ENCODE results near the gene SMIM24. TPM values are rescaled to one million over a fixed set of nuclear protein-coding genes. Genes with fewer than 3 reads are reported as not detected.

The SMIM24 gene
- total and polyA plus RNA-seq, 9 of the 15 experiments (the other 6 are each of a cell fraction or from before 2014, with no cell fraction given): 0.45 to 12.3 (median 1.4) TPM; not detected in 1

DNA sequence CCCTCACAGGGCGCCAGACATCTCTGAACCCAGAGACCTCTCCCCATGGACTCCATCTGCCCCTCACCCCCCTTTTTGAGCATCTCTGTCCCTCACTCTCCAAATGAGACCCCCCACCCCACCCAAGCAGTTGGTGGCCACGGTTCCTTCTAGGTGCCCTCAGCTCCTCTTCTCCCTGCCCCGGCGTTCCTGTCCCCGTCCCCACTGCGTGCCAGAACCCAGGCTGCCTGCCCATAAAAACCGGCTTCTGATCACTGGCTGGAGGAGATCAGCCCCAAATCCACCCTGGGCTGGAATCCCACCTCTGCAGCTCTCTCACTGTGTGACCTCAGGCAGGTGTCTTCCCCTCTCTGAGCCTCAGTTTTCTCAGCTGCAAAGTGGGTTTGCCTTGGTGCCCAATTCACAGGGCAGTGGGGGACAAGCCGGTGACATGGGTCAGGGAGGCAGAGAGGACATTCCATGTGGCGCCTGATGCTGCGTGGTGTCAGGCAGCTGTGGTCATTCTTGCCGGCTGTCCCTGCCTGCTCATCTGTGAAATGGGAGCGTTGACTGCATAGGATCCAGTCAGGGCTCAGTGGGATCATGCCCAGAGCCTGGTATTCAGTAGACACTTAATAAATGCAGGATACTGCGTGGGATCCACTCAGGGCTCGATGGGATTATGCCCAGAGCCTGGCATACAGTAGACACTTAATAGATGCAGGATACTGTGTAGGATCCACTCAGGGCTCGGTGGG, 25.5 kb downstream of the SMIM24 start:
- in situ Hi-C loops (cut with MboI): no loop called here
- peaks cover 8% of the 10 kb centered on the region for H4K20me1 ChIP-seq (replicated peaks; ENCODE audit: control insufficient read depth, insufficient read depth, low read length)
- POLR2A ChIA-PET: interaction anchor here (0.6 kb wide), 1 partner anchor 594 kb away, joined by 3 read pairs; no protein-coding TSS in a partner anchor
- DNase-seq (ENCODE audit: extremely low read depth in 1 of 4, low spot score in 3 of 4) (no peak), FAIRE-seq (no peak), ATAC-seq (no peak)
- CTCF ChIA-PET (ENCODE audit: low intra/inter-chr PET ratio): no interaction called here
- H3K27ac ChIP-seq (ENCODE audit: extremely low read depth, low read depth, low read length): no peak overlapping the region
- H3K9me3 ChIP-seq (replicated peaks; ENCODE audit: control insufficient read depth, insufficient read depth, low read depth, low read length): no peaks in the 10 kb centered on the region
- no TSS peak for BruUV-seq (replicated peaks)
- H3K4me2 ChIP-seq (ENCODE audit: insufficient read depth, low read length): no peak overlapping the region
- intact Hi-C loops (cut with micrococcal nuclease): no loop called here
- H3K79me2 ChIP-seq (ENCODE audit: control insufficient read depth, insufficient read depth, low read length): peaks cover 5% of the 10 kb centered on the region; the same call in 2 of the 3 replicates
- WGBS (ENCODE audit: insufficient coverage, low coverage, missing lambda C conversion rate): 92% methylated on average over 15 of the region's 15 CpGs
- no peak overlapping the region for H3K4me3 ChIP-seq
- H3K9me1 ChIP-seq (ENCODE audit: control insufficient read depth, insufficient read depth, low read length): no peaks in the 10 kb centered on the region
- peaks cover 97% of the 10 kb centered on the region for H3K36me3 ChIP-seq (ENCODE audit: control insufficient read depth, insufficient read depth, low read length)
- H3K9ac ChIP-seq (ENCODE audit: insufficient read depth in 1 of 2, low read depth in 2 of 2, low read length in 2 of 2): no peak overlapping the region
- H2AFZ ChIP-seq (ENCODE audit: low read depth, low read length): no peak overlapping the region
- no peaks in the 10 kb centered on the region for H3K27me3 ChIP-seq (ENCODE audit: control insufficient read depth in 2 of 2, insufficient read depth in 2 of 2, low read length in 2 of 2)
- H3K4me1 ChIP-seq (replicated peaks in 1 of 2; ENCODE audit: control insufficient read depth in 2 of 2, insufficient read depth in 2 of 2, low read length in 2 of 2): peaks cover 3 to 50% of the 10 kb centered on the region in 2 experiments; a peak in 2 of 5 replicates
- peak; percentile 85 for TF ChIP-seq BCOR (IDR thresholded peaks at IDR 0.05)
- TF ChIP-seq, protein P1, sequence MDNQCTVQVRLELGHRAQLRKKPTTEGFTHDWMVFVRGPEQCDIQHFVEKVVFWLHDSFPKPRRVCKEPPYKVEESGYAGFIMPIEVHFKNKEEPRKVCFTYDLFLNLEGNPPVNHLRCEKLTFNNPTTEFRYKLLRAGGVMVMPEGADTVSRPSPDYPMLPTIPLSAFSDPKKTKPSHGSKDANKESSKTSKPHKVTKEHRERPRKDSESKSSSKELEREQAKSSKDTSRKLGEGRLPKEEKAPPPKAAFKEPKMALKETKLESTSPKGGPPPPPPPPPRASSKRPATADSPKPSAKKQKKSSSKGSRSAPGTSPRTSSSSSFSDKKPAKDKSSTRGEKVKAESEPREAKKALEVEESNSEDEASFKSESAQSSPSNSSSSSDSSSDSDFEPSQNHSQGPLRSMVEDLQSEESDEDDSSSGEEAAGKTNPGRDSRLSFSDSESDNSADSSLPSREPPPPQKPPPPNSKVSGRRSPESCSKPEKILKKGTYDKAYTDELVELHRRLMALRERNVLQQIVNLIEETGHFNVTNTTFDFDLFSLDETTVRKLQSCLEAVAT (IDR thresholded peaks at IDR 0.05): no peak
- peak; percentile 58; the same call in 1 of the 2 replicates for TF ChIP-seq CBX1 (IDR thresholded peaks at IDR 0.05; ENCODE audit: low read depth)
- TF ChIP-seq TEAD1 (CRISPR knock-in tag; IDR thresholded peaks at IDR 0.05): no peak
- TF ChIP-seq, protein P2, sequence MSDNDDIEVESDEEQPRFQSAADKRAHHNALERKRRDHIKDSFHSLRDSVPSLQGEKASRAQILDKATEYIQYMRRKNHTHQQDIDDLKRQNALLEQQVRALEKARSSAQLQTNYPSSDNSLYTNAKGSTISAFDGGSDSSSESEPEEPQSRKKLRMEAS (CRISPR knock-in tag; IDR thresholded peaks at IDR 0.05): peak; percentile 20; the same call in 1 of the 2 replicates
- TF ChIP-seq, protein P3, sequence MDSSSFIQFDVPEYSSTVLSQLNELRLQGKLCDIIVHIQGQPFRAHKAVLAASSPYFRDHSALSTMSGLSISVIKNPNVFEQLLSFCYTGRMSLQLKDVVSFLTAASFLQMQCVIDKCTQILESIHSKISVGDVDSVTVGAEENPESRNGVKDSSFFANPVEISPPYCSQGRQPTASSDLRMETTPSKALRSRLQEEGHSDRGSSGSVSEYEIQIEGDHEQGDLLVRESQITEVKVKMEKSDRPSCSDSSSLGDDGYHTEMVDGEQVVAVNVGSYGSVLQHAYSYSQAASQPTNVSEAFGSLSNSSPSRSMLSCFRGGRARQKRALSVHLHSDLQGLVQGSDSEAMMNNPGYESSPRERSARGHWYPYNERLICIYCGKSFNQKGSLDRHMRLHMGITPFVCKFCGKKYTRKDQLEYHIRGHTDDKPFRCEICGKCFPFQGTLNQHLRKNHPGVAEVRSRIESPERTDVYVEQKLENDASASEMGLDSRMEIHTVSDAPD (CRISPR knock-in tag; IDR thresholded peaks at IDR 0.05): no peak
- no peak for TF ChIP-seq ETV6 (IDR thresholded peaks at IDR 0.05; ENCODE audit: borderline replicate concordance in 1 of 2, low read depth in 2 of 2, low read length in 1 of 2)
- no peak for TF ChIP-seq ETV6 (CRISPR knock-in tag; IDR thresholded peaks at IDR 0.05; ENCODE audit: borderline replicate concordance)
- TF ChIP-seq, protein P4, sequence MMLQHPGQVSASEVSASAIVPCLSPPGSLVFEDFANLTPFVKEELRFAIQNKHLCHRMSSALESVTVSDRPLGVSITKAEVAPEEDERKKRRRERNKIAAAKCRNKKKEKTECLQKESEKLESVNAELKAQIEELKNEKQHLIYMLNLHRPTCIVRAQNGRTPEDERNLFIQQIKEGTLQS (IDR thresholded peaks at IDR 0.05): no peak
- TF ChIP-seq, protein P4 (CRISPR knock-in tag; conservative IDR thresholded peaks at IDR 0.05): no peak
- TF ChIP-seq ADNP (tag; IDR thresholded peaks at IDR 0.05): peak; percentile 79
- TF ChIP-seq, protein P5, sequence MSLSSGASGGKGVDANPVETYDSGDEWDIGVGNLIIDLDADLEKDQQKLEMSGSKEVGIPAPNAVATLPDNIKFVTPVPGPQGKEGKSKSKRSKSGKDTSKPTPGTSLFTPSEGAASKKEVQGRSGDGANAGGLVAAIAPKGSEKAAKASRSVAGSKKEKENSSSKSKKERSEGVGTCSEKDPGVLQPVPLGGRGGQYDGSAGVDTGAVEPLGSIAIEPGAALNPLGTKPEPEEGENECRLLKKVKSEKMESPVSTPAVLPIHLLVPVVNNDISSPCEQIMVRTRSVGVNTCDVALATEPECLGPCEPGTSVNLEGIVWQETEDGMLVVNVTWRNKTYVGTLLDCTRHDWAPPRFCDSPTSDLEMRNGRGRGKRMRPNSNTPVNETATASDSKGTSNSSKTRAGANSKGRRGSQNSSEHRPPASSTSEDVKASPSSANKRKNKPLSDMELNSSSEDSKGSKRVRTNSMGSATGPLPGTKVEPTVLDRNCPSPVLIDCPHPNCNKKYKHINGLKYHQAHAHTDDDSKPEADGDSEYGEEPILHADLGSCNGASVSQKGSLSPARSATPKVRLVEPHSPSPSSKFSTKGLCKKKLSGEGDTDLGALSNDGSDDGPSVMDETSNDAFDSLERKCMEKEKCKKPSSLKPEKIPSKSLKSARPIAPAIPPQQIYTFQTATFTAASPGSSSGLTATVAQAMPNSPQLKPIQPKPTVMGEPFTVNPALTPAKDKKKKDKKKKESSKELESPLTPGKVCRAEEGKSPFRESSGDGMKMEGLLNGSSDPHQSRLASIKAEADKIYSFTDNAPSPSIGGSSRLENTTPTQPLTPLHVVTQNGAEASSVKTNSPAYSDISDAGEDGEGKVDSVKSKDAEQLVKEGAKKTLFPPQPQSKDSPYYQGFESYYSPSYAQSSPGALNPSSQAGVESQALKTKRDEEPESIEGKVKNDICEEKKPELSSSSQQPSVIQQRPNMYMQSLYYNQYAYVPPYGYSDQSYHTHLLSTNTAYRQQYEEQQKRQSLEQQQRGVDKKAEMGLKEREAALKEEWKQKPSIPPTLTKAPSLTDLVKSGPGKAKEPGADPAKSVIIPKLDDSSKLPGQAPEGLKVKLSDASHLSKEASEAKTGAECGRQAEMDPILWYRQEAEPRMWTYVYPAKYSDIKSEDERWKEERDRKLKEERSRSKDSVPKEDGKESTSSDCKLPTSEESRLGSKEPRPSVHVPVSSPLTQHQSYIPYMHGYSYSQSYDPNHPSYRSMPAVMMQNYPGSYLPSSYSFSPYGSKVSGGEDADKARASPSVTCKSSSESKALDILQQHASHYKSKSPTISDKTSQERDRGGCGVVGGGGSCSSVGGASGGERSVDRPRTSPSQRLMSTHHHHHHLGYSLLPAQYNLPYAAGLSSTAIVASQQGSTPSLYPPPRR (CRISPR knock-in tag; IDR thresholded peaks at IDR 0.05; ENCODE audit: borderline replicate concordance): no peak
